GM12873 (cell line): Measurements from ENCODE around the gene TMEM87A.

ENCODE experiments used
- TF ChIP-seq, protein P1 (sequence below): IDR thresholded peaks from 2 replicates; pipeline ENCODE4 v1.5.1; 2012; ENCODE audit warnings: low read depth, mild to moderate bottlenecking, moderate library complexity, low read length, control low read depth; ENCODE audit not compliant: insufficient read depth; ENCODE audit errors: missing control alignments

The TMEM87A gene, protein sequence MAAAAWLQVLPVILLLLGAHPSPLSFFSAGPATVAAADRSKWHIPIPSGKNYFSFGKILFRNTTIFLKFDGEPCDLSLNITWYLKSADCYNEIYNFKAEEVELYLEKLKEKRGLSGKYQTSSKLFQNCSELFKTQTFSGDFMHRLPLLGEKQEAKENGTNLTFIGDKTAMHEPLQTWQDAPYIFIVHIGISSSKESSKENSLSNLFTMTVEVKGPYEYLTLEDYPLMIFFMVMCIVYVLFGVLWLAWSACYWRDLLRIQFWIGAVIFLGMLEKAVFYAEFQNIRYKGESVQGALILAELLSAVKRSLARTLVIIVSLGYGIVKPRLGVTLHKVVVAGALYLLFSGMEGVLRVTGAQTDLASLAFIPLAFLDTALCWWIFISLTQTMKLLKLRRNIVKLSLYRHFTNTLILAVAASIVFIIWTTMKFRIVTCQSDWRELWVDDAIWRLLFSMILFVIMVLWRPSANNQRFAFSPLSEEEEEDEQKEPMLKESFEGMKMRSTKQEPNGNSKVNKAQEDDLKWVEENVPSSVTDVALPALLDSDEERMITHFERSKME

DNA sequence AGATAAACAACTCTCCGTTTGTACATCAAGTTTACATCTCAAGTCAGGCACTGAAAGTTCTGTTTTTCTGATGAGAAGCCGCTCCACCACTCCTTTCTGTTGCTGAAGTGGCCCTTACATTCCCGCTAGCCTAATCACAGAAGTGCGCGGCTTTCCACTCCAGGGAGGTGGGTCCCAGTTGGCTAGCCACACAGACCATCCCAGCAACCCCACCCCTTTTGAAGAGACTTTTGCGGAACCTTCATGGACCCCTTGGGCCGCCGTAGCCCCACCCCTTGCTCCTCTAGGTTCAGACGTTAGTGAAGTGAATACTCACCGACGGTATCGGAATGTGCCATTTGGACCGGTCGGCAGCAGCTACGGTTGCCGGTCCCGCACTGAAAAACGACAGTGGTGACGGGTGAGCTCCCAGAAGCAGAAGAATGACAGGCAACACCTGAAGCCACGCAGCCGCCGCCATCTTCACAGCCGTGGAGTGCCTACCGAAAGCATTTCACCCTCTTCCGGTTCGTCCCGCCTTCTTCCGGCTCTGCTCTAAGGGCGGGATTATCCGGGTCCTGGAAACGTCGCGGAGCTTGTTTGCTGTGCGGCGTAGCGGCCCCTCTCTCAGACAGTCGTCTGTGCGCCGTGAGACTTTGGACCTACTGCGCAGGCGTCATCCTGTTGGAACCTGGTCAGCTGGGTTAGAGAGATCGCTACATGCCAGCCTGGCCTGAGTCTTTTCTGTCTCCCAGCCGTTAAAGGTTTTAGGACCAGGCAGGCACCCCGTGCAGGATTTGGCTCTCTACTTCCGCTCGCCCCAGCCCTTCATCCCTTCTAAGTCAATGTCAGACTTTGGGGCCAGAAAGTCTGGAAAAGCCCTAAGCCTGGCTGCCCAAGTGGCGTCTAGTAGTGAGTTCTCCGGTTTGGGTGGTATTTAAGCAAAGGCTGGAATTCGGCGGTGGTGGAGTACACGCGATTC lies at the start of gene TMEM87A, which contains the start of gene GANC:
Gene TMEM87A, minus strand, starts transcription at position 495 of the 961 bp plus-strand sequence. Its CDS starts 35 bp downstream, at position 460.
Gene GANC, plus strand, starts transcription at position 263 of the 961 bp plus-strand sequence. CDS start 1,281 bp downstream, outside the sequence.
- TF ChIP-seq, protein P1, sequence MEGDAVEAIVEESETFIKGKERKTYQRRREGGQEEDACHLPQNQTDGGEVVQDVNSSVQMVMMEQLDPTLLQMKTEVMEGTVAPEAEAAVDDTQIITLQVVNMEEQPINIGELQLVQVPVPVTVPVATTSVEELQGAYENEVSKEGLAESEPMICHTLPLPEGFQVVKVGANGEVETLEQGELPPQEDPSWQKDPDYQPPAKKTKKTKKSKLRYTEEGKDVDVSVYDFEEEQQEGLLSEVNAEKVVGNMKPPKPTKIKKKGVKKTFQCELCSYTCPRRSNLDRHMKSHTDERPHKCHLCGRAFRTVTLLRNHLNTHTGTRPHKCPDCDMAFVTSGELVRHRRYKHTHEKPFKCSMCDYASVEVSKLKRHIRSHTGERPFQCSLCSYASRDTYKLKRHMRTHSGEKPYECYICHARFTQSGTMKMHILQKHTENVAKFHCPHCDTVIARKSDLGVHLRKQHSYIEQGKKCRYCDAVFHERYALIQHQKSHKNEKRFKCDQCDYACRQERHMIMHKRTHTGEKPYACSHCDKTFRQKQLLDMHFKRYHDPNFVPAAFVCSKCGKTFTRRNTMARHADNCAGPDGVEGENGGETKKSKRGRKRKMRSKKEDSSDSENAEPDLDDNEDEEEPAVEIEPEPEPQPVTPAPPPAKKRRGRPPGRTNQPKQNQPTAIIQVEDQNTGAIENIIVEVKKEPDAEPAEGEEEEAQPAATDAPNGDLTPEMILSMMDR: no peak

DNA sequence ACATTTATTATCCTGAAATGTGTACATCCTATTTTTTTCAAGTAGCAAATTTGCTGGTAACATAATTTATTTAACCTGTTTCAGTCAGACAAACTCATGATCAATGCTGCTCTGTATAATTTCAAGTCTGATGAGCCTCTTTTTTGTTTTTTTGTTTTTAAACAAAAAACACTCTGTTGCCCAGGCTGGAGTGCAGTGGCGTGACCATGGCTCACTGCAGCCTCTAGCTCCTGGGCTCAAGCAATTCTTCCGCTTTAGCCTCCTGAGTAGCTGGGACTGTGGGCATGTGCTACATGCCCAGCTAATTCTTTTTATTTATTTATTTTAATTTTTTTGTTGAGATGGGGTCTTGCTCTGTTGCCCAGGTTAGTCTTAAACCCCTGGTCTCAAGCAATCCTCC lies 46.0 kb upstream of the TMEM87A start:
- TF ChIP-seq, protein P1: no peak

DNA sequence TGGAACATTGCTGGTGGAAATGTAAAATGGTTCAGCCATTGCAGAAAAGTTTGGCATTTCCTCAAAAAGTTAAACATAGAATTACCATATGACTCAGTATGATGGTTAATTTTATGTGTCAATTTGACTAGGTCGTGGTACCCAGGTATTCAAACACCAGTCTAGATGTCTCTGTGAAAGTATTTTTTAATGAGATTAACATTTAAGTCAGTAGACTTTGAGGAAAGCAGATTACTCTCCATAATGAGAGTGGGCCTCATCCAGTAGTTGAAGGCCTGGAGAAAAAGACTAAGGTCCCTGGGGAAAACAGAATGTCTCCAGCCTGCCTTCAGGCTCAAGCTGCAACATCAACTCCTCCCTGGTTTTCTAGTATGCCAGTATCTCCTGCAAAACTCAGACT lies 42.3 kb upstream of the TMEM87A start:
- TF ChIP-seq, protein P1: no peak

DNA sequence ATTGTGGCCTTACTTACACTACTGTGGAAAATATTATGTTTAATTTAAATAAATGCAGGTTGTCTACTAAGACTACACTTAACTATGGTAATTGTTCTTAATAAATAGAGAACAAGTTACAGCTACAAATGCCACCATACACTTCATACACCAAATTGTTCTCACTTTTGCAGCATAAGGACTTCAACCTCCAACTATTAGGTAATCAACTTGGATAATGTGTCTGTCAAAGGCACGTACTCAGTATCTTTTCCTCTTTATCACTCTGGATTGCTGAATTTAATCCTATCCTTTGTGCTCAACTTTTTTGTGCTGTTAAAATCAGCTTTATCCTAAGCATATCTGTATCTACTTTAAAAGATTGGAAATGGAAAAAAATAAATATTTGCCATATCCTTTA lies 41.6 kb upstream of the TMEM87A start:
- TF ChIP-seq, protein P1: no peak

DNA sequence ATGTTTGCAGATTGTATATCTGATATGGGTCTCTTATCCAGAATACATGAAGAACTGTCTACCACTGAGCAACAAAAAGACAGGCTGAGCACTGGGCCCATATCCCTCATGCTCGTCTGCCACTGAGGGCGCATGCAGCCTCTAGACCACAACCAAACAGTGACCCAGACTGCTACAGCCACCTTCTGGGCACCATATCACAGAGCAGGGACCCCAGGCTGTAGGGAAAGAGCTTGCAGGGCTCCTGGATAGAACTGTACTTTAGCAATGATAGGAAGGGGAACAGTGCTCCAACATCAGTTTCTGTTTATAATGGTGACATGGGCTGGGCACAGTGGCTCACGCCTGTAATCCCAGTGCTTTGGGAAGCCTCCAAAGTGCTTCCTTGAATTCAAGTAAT lies 40.2 kb upstream of the TMEM87A start:
- TF ChIP-seq, protein P1: no peak

DNA sequence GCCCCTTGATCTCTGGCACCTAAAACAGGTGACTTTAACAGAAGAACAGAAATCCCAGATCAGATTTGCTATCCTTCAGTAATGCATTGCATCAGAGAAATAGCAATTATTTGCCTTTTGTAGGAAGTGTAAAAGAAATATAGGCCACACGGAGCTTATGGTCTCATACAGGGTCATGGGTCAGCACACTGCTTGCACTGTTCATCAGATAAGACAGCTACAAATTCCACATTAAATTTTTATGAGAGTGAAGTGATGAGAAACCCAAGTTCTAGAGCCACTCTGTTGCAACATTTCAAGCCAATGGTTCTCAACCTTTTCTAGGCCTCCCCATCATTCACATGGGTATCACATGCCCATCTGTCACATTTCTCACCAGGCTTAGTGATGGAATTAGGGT lies 33.4 kb upstream of the TMEM87A start:
- TF ChIP-seq, protein P1: no peak

DNA sequence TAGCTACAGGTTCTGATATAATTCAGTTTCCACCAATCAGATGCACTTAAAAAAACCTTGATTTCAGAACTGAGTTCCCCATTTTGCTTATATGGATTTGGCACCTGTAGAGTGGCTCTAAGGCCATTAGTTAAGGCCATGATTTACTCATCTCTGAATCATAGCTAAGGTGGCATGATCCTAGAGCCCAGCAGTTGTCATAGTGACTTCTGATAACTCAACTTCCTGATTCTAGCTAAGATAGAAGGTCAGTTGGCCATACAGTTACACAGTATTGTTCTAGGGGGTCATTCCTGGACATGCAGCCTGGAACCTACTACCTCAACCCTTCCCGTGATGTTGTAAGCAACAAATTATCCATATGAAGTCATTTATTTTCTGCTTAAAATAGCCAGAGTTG lies 15.9 kb upstream of the TMEM87A start:
- TF ChIP-seq, protein P1: no peak
